Smooth muscle cell (in vitro differentiated cells): ENCODE results near the gene APIP. TPM values are rescaled to one million over a fixed set of nuclear protein-coding genes. Genes with fewer than 3 reads are reported as not detected.

ENCODE experiments used
- DNase-seq: peaks from one replicate; lab custom pipeline; 2025; ENCODE audit not compliant: unreplicated experiment; lab: John Stamatoyannopoulos, UW
- H2AFZ ChIP-seq: fragments of 200-600 bp; sonication (generic); 2 replicates; pipeline ENCODE4 v1.6.0; 2016; ENCODE audit warnings: antibody characterized with exemption, low read depth, mild to moderate bottlenecking
- H3F3A ChIP-seq: fragments of 200-600 bp; sonication (generic); 2 replicates; pipeline ENCODE4 v1.6.0; 2017; ENCODE audit warnings: antibody characterized with exemption, low read depth
- H3K27ac ChIP-seq: fragments of 200-600 bp; sonication (generic); 2 replicates; pipeline ENCODE4 v1.5.1; 2016; ENCODE audit warnings: low read depth, mild to moderate bottlenecking
- H3K27me3 ChIP-seq: fragments of 200-600 bp; sonication (generic); 2 replicates; pipeline ENCODE4 v1.6.1; 2016; ENCODE audit warnings: low read depth, mild to moderate bottlenecking
- H3K36me3 ChIP-seq: fragments of 200-600 bp; sonication (generic); 2 replicates; pipeline ENCODE4 v1.5.1; 2016; ENCODE audit warnings: low read depth
- H3K4me1 ChIP-seq: fragments of 200-600 bp; sonication (generic); 2 replicates; pipeline ENCODE4 v1.5.1; 2016; ENCODE audit warnings: low read depth
- H3K4me2 ChIP-seq: fragments of 200-600 bp; sonication (generic); 2 replicates; pipeline ENCODE4 v1.6.0; 2016; ENCODE audit warnings: mild to moderate bottlenecking
- H3K4me3 ChIP-seq: fragments of 200-600 bp; sonication (generic); 2 replicates; pipeline ENCODE4 v1.5.1; 2016; ENCODE audit warnings: mild to moderate bottlenecking
- H3K79me2 ChIP-seq: fragments of 200-600 bp; sonication (generic); 2 replicates; pipeline ENCODE4 v1.6.0; 2016; ENCODE audit warnings: low read depth, mild to moderate bottlenecking
- H3K9ac ChIP-seq: fragments of 200-600 bp; sonication (generic); 2 replicates; pipeline ENCODE4 v1.6.0; 2016; ENCODE audit warnings: low read depth
- H3K9me3 ChIP-seq: fragments of 200-600 bp; sonication (generic); replicated peaks from 2 replicates; pipeline ENCODE4 v1.5.1; 2016; ENCODE audit warnings: low read depth
- H4K20me1 ChIP-seq: fragments of 200-600 bp; sonication (generic); 2 replicates; pipeline ENCODE4 v1.6.0; 2016; ENCODE audit warnings: low read depth
- CTCF ChIP-seq: fragments of 200-600 bp; sonication (generic); IDR thresholded peaks from 2 replicates; pipeline ENCODE4 v1.5.1; 2017; ENCODE audit warnings: borderline replicate concordance, mild to moderate bottlenecking, antibody characterized with exemption; ENCODE audit not compliant: insufficient read depth, poor library complexity, severe bottlenecking
- WGBS: methylation state at CpG from one replicate; pipeline ENCODE4 v1.1.7; 2016; ENCODE audit warnings: low lambda C conversion rate; 5-methylcytosine and 5-hydroxymethylcytosine counted together
- polyA plus RNA-seq: library from polyadenylated mRNA; unstranded; fragments of >200 nt; fragmentation: Nextera tagmentation; extraction: Ambion mirVana; gene quantifications from 2 replicates; pipeline ENCODE4 v1.2.1, GENCODE V29; 2016
- total RNA-seq: library from RNA; depleted of rRNA; stranded (reverse); fragments of >200 nt; gene quantifications from 2 replicates; pipeline ENCODE4 v1.2.3, GENCODE V29; 2014

The APIP gene
- total and polyA plus RNA-seq, 2 experiments from 2014 or later = 12.8 to 24.9 TPM

DNA sequence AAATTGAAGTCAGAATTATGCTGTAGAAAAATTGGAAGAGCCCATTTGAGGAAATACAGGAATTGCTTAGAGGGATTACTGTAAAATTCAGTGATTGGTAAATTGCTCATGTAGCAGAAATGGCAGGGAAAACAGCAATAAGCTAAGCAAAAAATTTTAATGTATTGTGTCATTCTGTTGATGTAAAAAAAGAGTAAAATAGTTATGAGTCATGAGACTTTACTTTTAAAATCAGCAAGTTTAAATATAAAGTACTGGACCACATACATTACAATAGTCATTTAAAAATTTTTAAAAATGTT is 10.6 kb upstream of the APIP start:
- no peak for DNase-seq
- Histone ChIP-seq H3K4me3 (no peak overlapping the region), H3K36me3 (peaks cover 2% of the 10 kb centered on the region), H3K79me2 (peaks cover 92% of the 10 kb centered on the region), H3K27ac (peak overlapping the region; percentile 8), H3K9me3 (no peaks in the 10 kb centered on the region), H3K4me2 (peak overlapping the region; percentile 50), H3K4me1 (peaks cover 25% of the 10 kb centered on the region), H4K20me1 (peaks cover 99% of the 10 kb centered on the region), H3K9ac (no peak overlapping the region), H3F3A (no peaks in the 10 kb centered on the region), H2AFZ (no peak overlapping the region), H3K27me3 (no peaks in the 10 kb centered on the region)
- TF ChIP-seq CTCF = no peak

GRCh38 chr11:34926101-34926830 is 10.1 kb upstream of the APIP start:
- peak; percentile 83 for TF ChIP-seq CTCF
- H3K9me3 ChIP-seq = no peaks in the 10 kb centered on the region
- peaks cover 25% of the 10 kb centered on the region for H3K4me1 ChIP-seq
- H3K27me3 ChIP-seq = no peaks in the 10 kb centered on the region
- DNase-seq = no peak
- peak overlapping the region; percentile 8 for H3K27ac ChIP-seq
- no peak overlapping the region for H3K9ac ChIP-seq
- H3F3A ChIP-seq = no peaks in the 10 kb centered on the region
- H4K20me1 ChIP-seq = peaks cover 99% of the 10 kb centered on the region
- peak overlapping the region; percentile 50 for H3K4me2 ChIP-seq
- no peaks in the 10 kb centered on the region for H3K36me3 ChIP-seq
- no peak overlapping the region for H3K4me3 ChIP-seq
- 19% methylated on average over 2 of the region's 2 CpGs for WGBS
- H2AFZ ChIP-seq = no peak overlapping the region
- peaks cover 93% of the 10 kb centered on the region for H3K79me2 ChIP-seq

GRCh38 chr11:34924714-34925113 is 8.5 kb upstream of the APIP start:
- TF ChIP-seq CTCF = no peak
- Histone ChIP-seq H2AFZ (no peak overlapping the region), H3K4me2 (no peak overlapping the region), H3K27me3 (no peaks in the 10 kb centered on the region), H4K20me1 (peaks cover 99% of the 10 kb centered on the region), H3K4me1 (peaks cover 25% of the 10 kb centered on the region), H3K4me3 (no peak overlapping the region), H3K79me2 (peaks cover 93% of the 10 kb centered on the region), H3K9me3 (no peaks in the 10 kb centered on the region), H3K36me3 (no peaks in the 10 kb centered on the region), H3F3A (no peaks in the 10 kb centered on the region), H3K9ac (no peak overlapping the region), H3K27ac (no peak overlapping the region)
- no peak for DNase-seq
- WGBS = 92% methylated on average over 3 of the region's 3 CpGs

DNA sequence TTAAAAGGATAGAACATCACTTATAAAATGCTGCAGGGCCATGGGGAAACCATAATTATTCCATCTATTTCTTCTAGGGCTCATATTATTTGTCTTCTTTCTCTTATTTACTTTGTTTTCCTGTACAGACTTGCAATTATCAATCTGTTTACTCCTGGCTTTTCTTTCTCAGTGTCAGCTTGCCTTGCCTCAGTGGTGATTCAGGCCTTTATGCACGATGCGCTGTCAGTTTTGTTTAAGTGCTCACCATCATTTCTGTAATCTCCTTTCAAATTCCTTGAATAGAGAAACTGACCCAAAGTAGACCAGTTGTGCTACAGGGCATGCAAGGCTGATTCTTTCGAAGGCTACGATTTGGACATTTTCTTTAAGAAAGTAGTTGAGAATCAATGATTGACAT is 5.0 kb upstream of the APIP start:
- Histone ChIP-seq H3K4me1 (peaks cover 7% of the 10 kb centered on the region), H3K4me2 (no peak overlapping the region), H3K27ac (no peak overlapping the region), H3K9me3 (no peaks in the 10 kb centered on the region), H3K36me3 (no peaks in the 10 kb centered on the region), H4K20me1 (peaks cover 69% of the 10 kb centered on the region), H3K9ac (no peak overlapping the region), H3K4me3 (no peak overlapping the region), H3K27me3 (no peaks in the 10 kb centered on the region), H3K79me2 (peaks cover 89% of the 10 kb centered on the region), H3F3A (no peaks in the 10 kb centered on the region), H2AFZ (no peak overlapping the region)
- TF ChIP-seq CTCF = no peak
- no peak for DNase-seq
- 91% methylated on average over 4 of the region's 4 CpGs for WGBS
